H54 (cell line): ENCODE data around the gene USP54.
"Not testable (repeated sequence)": the region's sequence is repeated elsewhere in the genome, so short reads cannot be mapped to it uniquely, and the experiment has no call there.

Experiments used
- DNase-seq: peaks from one replicate; pipeline ENCODE4 v3.0.0; 2011; ENCODE audit warnings: low spot score, mixed read lengths; ENCODE audit not compliant: insufficient read length
- FAIRE-seq: peaks from 3 replicates; lab custom pipeline; 2011; peaks lifted over from hg19 to GRCh38; lab: Jason Lieb, UNC
- POLR2A ChIP-seq: IDR thresholded peaks from 2 replicates; pipeline ENCODE4 v1.6.1; 2011; ENCODE audit warnings: low read depth, mild to moderate bottlenecking, low read length

The USP54 gene

DNA sequence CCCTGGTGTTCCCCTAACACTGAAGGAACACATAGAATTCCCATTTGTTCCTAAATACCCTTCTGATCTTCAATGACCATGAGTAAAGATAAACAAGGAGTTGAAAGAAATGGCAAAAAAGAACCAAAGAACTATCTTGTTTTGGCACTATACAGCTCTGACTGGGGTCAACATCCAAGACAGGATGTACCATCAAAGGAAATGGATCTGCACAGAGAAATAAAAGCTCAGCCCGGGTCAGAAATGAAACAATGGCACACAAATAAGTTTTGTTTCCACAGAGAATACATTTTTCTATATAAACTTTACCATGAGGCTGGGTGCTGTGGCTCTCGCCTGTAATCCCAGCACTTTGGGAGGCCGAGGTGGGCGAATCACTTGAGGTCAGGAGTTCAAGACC, 18.0 kb upstream of the USP54 start:
- DNase-seq = no peak
- no peak for FAIRE-seq
- TF ChIP-seq POLR2A = no peak

GRCh38 chr10:73601486-73601921, 10.4 kb upstream of the USP54 start:
- DNase-seq (no peak), FAIRE-seq (peak; percentile 80)
- no peak for TF ChIP-seq POLR2A

DNA sequence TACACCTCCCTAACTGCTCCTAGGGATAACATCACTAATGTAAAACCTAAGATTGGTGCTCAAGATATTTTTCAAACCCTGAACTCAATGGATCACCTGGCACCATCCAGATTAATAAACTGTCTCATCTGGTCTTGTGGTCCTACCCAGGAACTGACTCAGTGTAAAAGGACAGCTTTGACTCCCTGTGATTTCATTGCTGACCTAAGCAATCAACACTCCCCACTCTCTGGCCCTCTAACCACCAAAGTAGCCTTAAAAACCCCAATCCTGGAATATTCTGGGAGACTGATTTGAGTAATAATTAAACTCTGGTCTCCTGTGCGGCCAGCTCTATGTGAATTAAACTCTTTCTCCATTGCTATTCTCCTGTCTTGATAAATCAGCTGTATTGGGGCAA, 6.2 kb upstream of the USP54 start:
- TF ChIP-seq POLR2A = no peak
- FAIRE-seq (peak; percentile 98), DNase-seq (no peak)

DNA sequence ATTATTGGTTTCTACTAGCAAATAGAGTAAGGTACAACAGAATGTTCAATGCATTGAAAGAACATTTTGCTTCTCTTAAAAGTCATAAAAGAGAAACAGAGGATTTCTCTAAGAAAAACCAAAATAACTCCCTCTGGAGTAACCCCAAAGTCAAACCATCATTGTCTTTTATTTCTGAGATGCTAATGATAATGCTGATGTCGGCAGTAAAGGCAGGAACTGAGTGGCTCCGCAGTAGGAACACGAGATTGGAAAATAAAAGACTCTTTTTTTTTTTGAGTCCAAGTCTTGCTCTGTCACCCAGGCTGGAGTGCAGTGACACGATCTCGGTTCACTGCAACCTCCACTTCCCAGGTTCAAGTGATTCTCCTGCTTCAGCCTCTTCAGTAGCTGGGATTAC, 2.7 kb upstream of the USP54 start:
- FAIRE-seq = no peak
- TF ChIP-seq POLR2A = no peak
- DNase-seq = no peak

- FAIRE-seq (no peak), DNase-seq (no peak)
- no peak for TF ChIP-seq POLR2A
Observed at GRCh38 chr10:73593110-73593509, 2.0 kb upstream of the USP54 start.

- no peak for TF ChIP-seq POLR2A
- FAIRE-seq (peak; percentile 60), DNase-seq (peak; percentile 32)
Observed at GRCh38 chr10:73591935-73592699, 975 bp upstream of the USP54 start.

DNA sequence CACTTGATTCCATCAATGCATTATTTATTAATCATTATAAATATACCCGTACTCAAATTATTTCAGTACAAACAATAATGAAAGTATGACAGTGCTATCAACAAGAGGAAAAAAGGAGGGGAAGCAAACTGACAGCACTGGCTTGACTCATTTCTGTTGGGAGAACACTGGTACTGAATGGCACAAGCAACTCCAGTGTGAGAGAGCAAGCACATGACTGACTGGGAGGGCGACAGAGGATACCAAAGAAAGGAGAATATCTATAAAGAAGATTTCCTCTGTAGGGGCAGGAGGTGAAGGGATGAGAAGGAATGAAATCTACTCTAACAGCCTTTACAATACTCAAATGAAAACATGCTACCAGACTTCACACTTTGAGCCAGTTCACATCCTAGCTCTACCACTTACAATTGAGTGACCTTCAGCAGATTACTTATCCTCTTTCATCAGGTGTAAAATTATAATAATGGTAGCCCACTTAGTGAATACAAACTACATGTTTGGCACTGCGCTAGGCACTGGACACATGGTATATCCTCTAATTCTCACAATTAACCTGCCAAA, 1.5 kb downstream of the USP54 start:
- TF ChIP-seq POLR2A = no peak
- FAIRE-seq (peak; percentile 96), DNase-seq (no peak)

GRCh38 chr10:73588656-73589055, 2.5 kb downstream of the USP54 start:
- DNase-seq (no peak), FAIRE-seq (no peak)
- no peak for TF ChIP-seq POLR2A

DNA sequence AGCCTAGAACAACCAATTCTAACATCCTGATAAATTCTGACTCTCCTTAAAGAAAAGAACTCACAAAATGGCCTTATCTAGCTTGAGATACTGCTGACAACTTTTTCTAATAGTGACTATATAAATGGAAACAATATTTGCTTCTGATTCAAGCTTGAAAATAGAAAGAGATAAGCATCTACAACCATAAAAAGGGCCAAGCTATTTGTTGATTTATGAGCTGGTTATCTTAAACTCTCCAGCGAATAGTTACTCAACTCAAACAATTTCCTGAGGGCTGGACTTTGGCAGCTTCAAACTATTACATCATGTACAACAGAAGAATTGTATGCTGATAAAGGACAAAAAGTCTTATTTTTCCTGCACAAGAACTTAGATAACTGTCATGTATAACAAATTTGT, 4.6 kb downstream of the USP54 start:
- no peak for TF ChIP-seq POLR2A
- DNase-seq = no peak
- peak; percentile 98 for FAIRE-seq

GRCh38 chr10:73585327-73585726, 5.8 kb downstream of the USP54 start:
- no peak for TF ChIP-seq POLR2A
- FAIRE-seq (no peak), DNase-seq (no peak)

DNA sequence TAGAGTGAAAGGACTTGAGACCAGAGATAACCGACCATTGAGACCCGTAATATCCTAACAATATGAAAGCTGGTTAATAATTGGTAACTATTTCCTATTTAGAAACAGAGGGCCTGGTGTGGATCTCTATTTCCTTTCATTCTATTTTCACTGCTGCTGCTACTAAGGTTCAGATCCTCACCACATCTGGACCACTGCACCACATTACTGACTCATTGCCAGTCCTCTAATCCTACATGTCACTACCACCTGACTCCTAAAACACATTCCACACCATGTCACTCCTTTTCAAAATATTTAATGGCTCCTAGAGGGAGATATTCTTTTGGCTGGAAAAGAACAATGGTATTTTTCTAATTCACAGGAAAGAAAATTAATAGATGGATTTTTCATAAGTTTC, 6.4 kb downstream of the USP54 start:
- no peak for DNase-seq
- FAIRE-seq = peak; percentile 93
- no peak for TF ChIP-seq POLR2A

DNA sequence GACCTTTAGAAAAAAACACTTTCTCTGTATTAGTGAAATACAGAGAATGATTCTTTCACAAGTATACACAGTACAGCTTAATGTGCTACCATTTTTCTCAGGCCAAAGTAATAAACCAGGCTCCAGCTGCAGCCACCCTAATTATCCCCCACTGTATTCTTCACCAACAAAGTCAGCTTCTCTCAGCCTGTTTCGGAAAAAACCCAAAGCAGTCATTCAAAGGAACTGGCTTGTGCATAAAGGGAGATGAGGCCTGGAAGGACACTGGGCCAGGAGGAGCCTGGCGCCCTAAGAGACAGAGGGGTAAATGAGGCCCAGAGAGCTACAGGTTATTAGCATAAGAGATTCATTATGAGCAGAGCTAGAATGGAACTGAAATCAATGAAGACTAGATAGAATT, 9.2 kb downstream of the USP54 start:
- no peak for FAIRE-seq

GRCh38 chr10:73578927-73579326, 12.2 kb downstream of the USP54 start:
- not testable (repeated sequence) for FAIRE-seq, DNase-seq

More for the DNA sequence above, 9.2 kb downstream of the USP54 start:
- no peak for DNase-seq
- TF ChIP-seq POLR2A = no peak

DNA sequence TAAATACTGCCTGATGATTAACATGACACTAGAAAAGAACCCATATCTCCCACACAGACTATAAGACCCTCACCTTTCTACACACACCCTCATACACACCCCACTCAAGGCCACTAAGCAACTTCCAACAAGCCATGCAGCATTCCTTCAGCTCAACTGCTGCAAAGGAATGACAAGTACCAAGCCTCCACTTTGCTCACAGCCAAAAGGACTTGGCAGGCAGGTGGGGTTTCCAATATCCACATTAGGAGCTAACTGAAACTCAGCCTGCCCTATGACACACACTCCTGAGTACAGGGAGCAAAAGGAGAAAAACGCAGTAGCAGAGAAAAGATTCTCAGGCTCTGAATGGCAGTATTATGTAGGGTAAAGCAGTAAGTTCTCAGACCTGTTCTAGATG, 13.4 kb downstream of the USP54 start:
- peak; percentile 93 for FAIRE-seq
- DNase-seq = no peak

More for the DNA sequence above, 13.4 kb downstream of the USP54 start:
- TF ChIP-seq POLR2A = no peak
